ENCODE data around the gene BPI. TPM values are rescaled to one million over a fixed set of nuclear protein-coding genes. Genes with fewer than 3 reads are reported as not detected.

Gene BPI
- polyA plus RNA-seq, 1 of the 3 experiments (the other 2 are of a cell fraction), result not detected

GRCh38 chr20:38311091-38311490, 7.1 kb downstream of the BPI start:
- H3K9ac ChIP-seq, result no peak overlapping the region
- H3K4me1 ChIP-seq (ENCODE audit: control insufficient read depth in 1 of 2, insufficient read depth in 2 of 2, low read depth in 1 of 2, low read length in 1 of 2), result no peaks in the 10 kb centered on the region
- no peaks in the 10 kb centered on the region for H3K9me3 ChIP-seq
- WGBS (ENCODE audit: low lambda C conversion rate), result 73% methylated on average over 3 of the region's 3 CpGs
- no peak for TF ChIP-seq GATA2 (CRISPR knock-in tag; IDR thresholded peaks at IDR 0.05)
- TF ChIP-seq TAF1 (IDR thresholded peaks at IDR 0.05; ENCODE audit: borderline replicate concordance, low read depth, low read length), result no peak
- TF ChIP-seq SMC3 (IDR thresholded peaks at IDR 0.05; ENCODE audit: low read depth, low read length), result no peak
- TF ChIP-seq USF1 (IDR thresholded peaks at IDR 0.05; ENCODE audit: borderline replicate concordance, low read depth), result no peak
- no peak for TF ChIP-seq EZH2phosphoT487 (IDR thresholded peaks at IDR 0.05; ENCODE audit: borderline replicate concordance, low read depth)
- no peak for TF ChIP-seq FOSL2 (IDR thresholded peaks at IDR 0.05; ENCODE audit: borderline replicate concordance, low read depth)
- no peak for TF ChIP-seq RXRA (IDR thresholded peaks at IDR 0.05; ENCODE audit: borderline replicate concordance, low read depth)
- TF ChIP-seq NFIC (IDR thresholded peaks at IDR 0.05; ENCODE audit: borderline replicate concordance), result no peak
- TF ChIP-seq JUND (IDR thresholded peaks at IDR 0.05), result no peak
- TF ChIP-seq CTCF (IDR thresholded peaks at IDR 0.05), result no peak
- no peak for TF ChIP-seq FOXJ3 (CRISPR knock-in tag; IDR thresholded peaks at IDR 0.05)
- no peak overlapping the region for H3K4me2 ChIP-seq
- H4K20me1 ChIP-seq (ENCODE audit: insufficient read depth), result no peaks in the 10 kb centered on the region
- no peaks in the 10 kb centered on the region for H3K79me2 ChIP-seq (ENCODE audit: insufficient read depth)
- H2AFZ ChIP-seq (ENCODE audit: low read depth), result no peak overlapping the region
- POLR2A ChIA-PET, result no interaction called here
- DNase-seq, result no peak
- no peaks in the 10 kb centered on the region for H3K27me3 ChIP-seq (ENCODE audit: insufficient read depth)
- no peaks in the 10 kb centered on the region for H3K36me3 ChIP-seq (replicated peaks in 1 of 2; ENCODE audit: control insufficient read depth in 1 of 2, insufficient read depth in 2 of 2, low read length in 1 of 2)
- no peak overlapping the region for H3K4me3 ChIP-seq (ENCODE audit: low read depth in 2 of 2, low read length in 1 of 2)
- no peaks in the 10 kb centered on the region for H3F3A ChIP-seq (replicated peaks; ENCODE audit: insufficient read depth)
- no peak overlapping the region for H3K27ac ChIP-seq (ENCODE audit: low read depth in 2 of 2, low read length in 1 of 2)
- CTCF ChIA-PET, result interaction anchor here (1.0 to 2.0 kb wide), 2 partner anchors 11 to 253 kb away, joined by 4 to 5 read pairs; no protein-coding TSS in a partner anchor
- H3K9me2 ChIP-seq, result no peaks in the 10 kb centered on the region

GRCh38 chr20:38311491-38311890, 7.5 kb downstream of the BPI start:
- Histone ChIP-seq H3K36me3 (replicated peaks in 1 of 2; ENCODE audit: control insufficient read depth in 1 of 2, insufficient read depth in 2 of 2, low read length in 1 of 2) (no peaks in the 10 kb centered on the region), H3K27ac (ENCODE audit: low read depth in 2 of 2, low read length in 1 of 2) (no peak overlapping the region), H3K4me3 (ENCODE audit: low read depth in 2 of 2, low read length in 1 of 2) (no peak overlapping the region), H3K9me3 (no peaks in the 10 kb centered on the region), H3K27me3 (ENCODE audit: insufficient read depth) (no peaks in the 10 kb centered on the region; the same call in 1 of the 2 replicates), H2AFZ (ENCODE audit: low read depth) (no peak overlapping the region), H3F3A (replicated peaks; ENCODE audit: insufficient read depth) (no peaks in the 10 kb centered on the region), H4K20me1 (ENCODE audit: insufficient read depth) (no peaks in the 10 kb centered on the region), H3K9ac (no peak overlapping the region), H3K4me1 (ENCODE audit: control insufficient read depth in 1 of 2, insufficient read depth in 2 of 2, low read depth in 1 of 2, low read length in 1 of 2) (no peaks in the 10 kb centered on the region), H3K79me2 (ENCODE audit: insufficient read depth) (no peaks in the 10 kb centered on the region), H3K4me2 (no peak overlapping the region), H3K9me2 (no peaks in the 10 kb centered on the region)
- 22% methylated on average over 3 of the region's 3 CpGs for WGBS (ENCODE audit: low lambda C conversion rate)
- no peak for DNase-seq
- ChIA-PET CTCF (interaction anchor here (0.7 to 2.0 kb wide), 3 partner anchors 10 to 254 kb away, joined by 3 to 5 read pairs (median 4); no protein-coding TSS in a partner anchor), POLR2A (no interaction called here)
- TF ChIP-seq RAD21 (IDR thresholded peaks at IDR 0.05; ENCODE audit: low read length) (no peak), GATA2 (CRISPR knock-in tag; IDR thresholded peaks at IDR 0.05) (no peak), MAX (IDR thresholded peaks at IDR 0.05; ENCODE audit: low read depth) (no peak), YY1 (IDR thresholded peaks at IDR 0.05; ENCODE audit: low read depth) (no peak), USF2 (IDR thresholded peaks at IDR 0.05; ENCODE audit: borderline replicate concordance, low read depth, low read length) (no peak)

Measured in SK-N-SH (cell line).